GM06990 (cell line): ENCODE data around the gene FAM47C.
A peak's percentile ranks its signal among the peaks of the same experiment; 100 is the strongest.
"Not testable (repeated sequence)": the region's sequence is repeated elsewhere in the genome, so short reads cannot be mapped to it uniquely, and the experiment has no call there.

ENCODE experiments used
- DNase-seq: peaks from one replicate; pipeline ENCODE4 v3.0.0-alpha.2; 2011; ENCODE audit not compliant: insufficient read length; ENCODE audit errors: extremely low read depth
- H3K27me3 ChIP-seq: replicated peaks from 2 replicates; pipeline ENCODE4 v1.6.0; 2011; ENCODE audit warnings: low read length; ENCODE audit not compliant: control insufficient read depth, insufficient read depth
- H3K36me3 ChIP-seq: 2 replicates; pipeline ENCODE4 v1.5.1; 2011; ENCODE audit warnings: low read length; ENCODE audit not compliant: control insufficient read depth, insufficient read depth
- H3K4me3 ChIP-seq: replicated peaks from 2 replicates; pipeline ENCODE4 v1.5.1; 2011; ENCODE audit warnings: low read depth, mild to moderate bottlenecking, control low read depth, low read length
- TF ChIP-seq, protein P1 (sequence below): IDR thresholded peaks from 2 replicates; pipeline ENCODE4 v1.5.1; 2011; ENCODE audit warnings: low read length, control low read depth, mild to moderate bottlenecking, inconsistent platforms; ENCODE audit not compliant: insufficient read depth, poor library complexity, severe bottlenecking

Gene FAM47C

DNA sequence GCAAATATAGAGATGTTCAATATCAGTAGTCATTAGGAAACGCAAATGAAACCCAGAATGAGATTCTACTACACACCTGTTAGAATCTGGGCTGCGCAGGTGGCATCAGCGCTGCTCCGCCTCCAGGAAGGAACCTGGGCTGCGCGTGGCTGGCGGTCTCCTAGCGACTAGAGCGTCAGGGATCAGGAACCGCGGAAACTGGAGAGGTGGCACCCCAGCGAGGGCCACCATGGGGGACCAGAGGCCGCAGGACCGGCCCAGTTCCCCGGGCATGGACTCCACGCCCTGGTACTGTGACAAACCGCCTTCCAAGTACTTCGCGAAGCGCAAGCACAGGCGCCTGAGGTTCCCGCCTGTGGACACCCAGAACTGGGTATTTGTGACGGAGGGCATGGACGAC is at the start of gene FAM47C:
TSS of gene FAM47C (plus strand) at position 185 of the 400 bp plus-strand sequence. CDS start at position 230, 45 bp downstream.
- not testable (repeated sequence) for H3K36me3 ChIP-seq, H3K27me3 ChIP-seq, DNase-seq, H3K4me3 ChIP-seq

DNA sequence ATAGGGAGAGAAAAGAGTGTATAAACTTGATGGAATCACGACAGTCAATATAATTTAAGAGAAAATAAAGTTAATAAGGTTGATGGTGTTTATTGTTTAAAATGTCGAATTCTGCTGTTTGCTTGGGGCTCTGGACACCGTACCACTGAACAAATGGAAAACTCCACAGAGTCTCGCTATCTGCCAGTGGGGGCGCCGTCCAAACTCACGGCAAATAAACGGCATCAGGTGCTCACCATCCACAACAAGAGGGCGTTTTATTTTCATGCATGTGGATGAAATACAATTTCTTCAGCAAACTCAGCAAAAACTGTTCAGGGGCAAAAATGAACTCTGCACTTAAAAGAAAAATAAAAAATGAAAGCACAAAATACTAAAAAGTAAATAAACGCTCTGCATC is 46.6 kb upstream of the FAM47C start:
- Histone ChIP-seq H3K4me3 (no peak overlapping the region), H3K36me3 (no peaks in the 10 kb centered on the region), H3K27me3 (no peaks in the 10 kb centered on the region)
- TF ChIP-seq, protein P1, sequence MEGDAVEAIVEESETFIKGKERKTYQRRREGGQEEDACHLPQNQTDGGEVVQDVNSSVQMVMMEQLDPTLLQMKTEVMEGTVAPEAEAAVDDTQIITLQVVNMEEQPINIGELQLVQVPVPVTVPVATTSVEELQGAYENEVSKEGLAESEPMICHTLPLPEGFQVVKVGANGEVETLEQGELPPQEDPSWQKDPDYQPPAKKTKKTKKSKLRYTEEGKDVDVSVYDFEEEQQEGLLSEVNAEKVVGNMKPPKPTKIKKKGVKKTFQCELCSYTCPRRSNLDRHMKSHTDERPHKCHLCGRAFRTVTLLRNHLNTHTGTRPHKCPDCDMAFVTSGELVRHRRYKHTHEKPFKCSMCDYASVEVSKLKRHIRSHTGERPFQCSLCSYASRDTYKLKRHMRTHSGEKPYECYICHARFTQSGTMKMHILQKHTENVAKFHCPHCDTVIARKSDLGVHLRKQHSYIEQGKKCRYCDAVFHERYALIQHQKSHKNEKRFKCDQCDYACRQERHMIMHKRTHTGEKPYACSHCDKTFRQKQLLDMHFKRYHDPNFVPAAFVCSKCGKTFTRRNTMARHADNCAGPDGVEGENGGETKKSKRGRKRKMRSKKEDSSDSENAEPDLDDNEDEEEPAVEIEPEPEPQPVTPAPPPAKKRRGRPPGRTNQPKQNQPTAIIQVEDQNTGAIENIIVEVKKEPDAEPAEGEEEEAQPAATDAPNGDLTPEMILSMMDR: peak; percentile 4
- no peak for DNase-seq

- TF ChIP-seq, protein P1: no peak
- Histone ChIP-seq H3K36me3 (no peaks in the 10 kb centered on the region), H3K4me3 (no peak overlapping the region), H3K27me3 (no peaks in the 10 kb centered on the region)
- no peak for DNase-seq
Observed at GRCh38 chrX:36963069-36963808, 44.9 kb upstream of the FAM47C start.

DNA sequence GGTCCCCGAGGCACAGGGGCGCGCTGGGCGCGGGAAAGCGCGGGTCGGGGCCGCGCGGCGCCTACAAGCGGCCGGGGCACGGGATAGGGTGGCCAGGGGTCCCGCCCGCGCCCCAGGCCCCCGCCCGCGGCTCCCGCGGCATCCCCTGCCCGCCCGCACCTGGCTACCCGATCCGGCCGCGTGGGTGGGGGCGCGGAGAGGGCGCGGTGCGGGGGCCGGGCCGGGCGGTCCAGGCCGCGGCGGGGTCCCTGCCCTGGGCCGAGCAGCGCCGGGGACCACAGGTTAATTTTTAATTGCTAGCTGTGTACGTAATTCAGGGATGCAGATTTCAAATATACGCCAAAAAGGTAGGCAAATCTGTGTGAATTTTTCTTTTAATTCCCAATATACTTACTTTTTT is 44.3 kb upstream of the FAM47C start:
- TF ChIP-seq, protein P1: no peak
- H3K4me3 ChIP-seq: no peak overlapping the region

GRCh38 chrX:36973575-36973974 is 34.6 kb upstream of the FAM47C start:
- Histone ChIP-seq H3K4me3 (no peak overlapping the region), H3K27me3 (no peaks in the 10 kb centered on the region), H3K36me3 (no peaks in the 10 kb centered on the region)
- DNase-seq: no peak
- TF ChIP-seq, protein P1: no peak

More for the DNA sequence above, 44.3 kb upstream of the FAM47C start:
- no peaks in the 10 kb centered on the region for H3K36me3 ChIP-seq
- no peaks in the 10 kb centered on the region for H3K27me3 ChIP-seq
- DNase-seq: no peak

- no peak overlapping the region for H3K4me3 ChIP-seq
- TF ChIP-seq, protein P1: no peak
- no peaks in the 10 kb centered on the region for H3K27me3 ChIP-seq
- H3K36me3 ChIP-seq: no peaks in the 10 kb centered on the region
- no peak for DNase-seq
Observed at GRCh38 chrX:36974911-36975310, 33.3 kb upstream of the FAM47C start.
